K562 (cell line): ENCODE results near the gene CNTN5. TPM values are rescaled to one million over a fixed set of nuclear protein-coding genes. Genes with fewer than 3 reads are reported as not detected.

Experiments
- ATAC-seq: fragments of 200-7000 bp; cut with Tn5 transposase; 3 replicates; pipeline ENCODE4 v1.9.1; 2020; ENCODE audit warnings: moderate library complexity
- BruUV-seq: library from RNA; stranded (reverse); fragments of 400-500 nt; replicated peaks from 2 replicates; lab custom pipeline; 2021; lab: Mats Ljungman, UMichigan
- CTCF ChIA-PET: fragments of 300-600 bp; formaldehyde crosslinking; extraction: SDS; loops from one replicate; lab custom pipeline; 2021; ENCODE audit warnings: low intra/inter-chr PET ratio; lab: Yijun Ruan, JAX
- POLR2A ChIA-PET: fragments of 300-600, 350-650 bp; sonication (Branson Sonifier 250); formaldehyde crosslinking; extraction: SDS; loops from one replicate; lab custom pipeline; 2021; ENCODE audit warnings: antibody characterized with exemption, inconsistent platforms; lab: Yijun Ruan, JAX
- DNase-seq, 4 experiments: peaks; one replicate each; pipeline versions ENCODE4 v3.0.0 to v3.0.0-alpha.2; 2011 to 2018; ENCODE audit warnings: low spot score in 3 of 4, mixed read lengths in 3 of 4; ENCODE audit errors: extremely low read depth in 1 of 4
- FAIRE-seq: peaks from 2 replicates; lab custom pipeline; 2011; peaks lifted over from hg19 to GRCh38; lab: Jason Lieb, UNC
- H2AFZ ChIP-seq: 2 replicates; pipeline ENCODE4 v1.6.0; 2011; ENCODE audit warnings: low read depth, low read length, control low read depth, inconsistent platforms
- H3K27ac ChIP-seq: fragments of 200-600 bp; 3 replicates; pipeline ENCODE4 v1.8.0; 2011; ENCODE audit warnings: low read depth, mild to moderate bottlenecking, control low read depth, inconsistent platforms, low read length, moderate library complexity, mixed read lengths; ENCODE audit errors: extremely low read depth
- H3K27me3 ChIP-seq, 2 experiments: fragments of 300-600 bp in 1 of 2; 2 replicates in 1 of 2; 3 replicates in 1 of 2; pipeline versions ENCODE4 v1.6.0 to v1.8.0; 2011; ENCODE audit warnings: inconsistent platforms in 2 of 2, low read length in 2 of 2, mild to moderate bottlenecking in 1 of 2, mixed read lengths in 1 of 2, moderate library complexity in 1 of 2; ENCODE audit not compliant: control insufficient read depth in 2 of 2, insufficient read depth in 2 of 2
- H3K36me3 ChIP-seq: fragments of 300-600 bp; 3 replicates; pipeline ENCODE4 v1.8.0; 2011; ENCODE audit warnings: mild to moderate bottlenecking, low read length, inconsistent platforms; ENCODE audit not compliant: control insufficient read depth, insufficient read depth
- H3K4me1 ChIP-seq, 2 experiments: fragments of 200-600 bp in 1 of 2; replicated peaks in 1 of 2; 2 replicates in 1 of 2; 3 replicates in 1 of 2; pipeline versions ENCODE4 v1.5.1 to v1.8.0; 2011; ENCODE audit warnings: inconsistent platforms in 2 of 2, low read length in 2 of 2, mild to moderate bottlenecking in 1 of 2, mixed read lengths in 1 of 2, moderate library complexity in 1 of 2; ENCODE audit not compliant: control insufficient read depth in 2 of 2, insufficient read depth in 2 of 2
- H3K4me2 ChIP-seq: 2 replicates; pipeline ENCODE4 v1.6.1; 2011; ENCODE audit warnings: low read length, control low read depth, inconsistent platforms, mixed read lengths; ENCODE audit not compliant: insufficient read depth
- H3K4me3 ChIP-seq: fragments of 200-600 bp; sonication (generic), shearing (Covaris generic); 2 replicates; pipeline ENCODE4 v1.5.1; 2016; ENCODE audit warnings: control low read depth, inconsistent platforms
- H3K79me2 ChIP-seq: fragments of 200-600 bp; 3 replicates; pipeline ENCODE4 v1.8.0; 2011; ENCODE audit warnings: low read length, inconsistent platforms; ENCODE audit not compliant: control insufficient read depth, insufficient read depth
- H3K9ac ChIP-seq, 2 experiments: 2 replicates each; pipeline versions ENCODE4 v1.6.0 to v1.6.1; 2011; ENCODE audit warnings: low read depth in 2 of 2, low read length in 2 of 2, control low read depth in 1 of 2, inconsistent platforms in 1 of 2, mild to moderate bottlenecking in 1 of 2, mixed read lengths in 1 of 2; ENCODE audit not compliant: insufficient read depth in 1 of 2
- H3K9me1 ChIP-seq: one replicate; pipeline ENCODE4 v1.6.0; 2011; ENCODE audit warnings: inconsistent platforms, mild to moderate bottlenecking, low read length, moderate library complexity; ENCODE audit not compliant: control insufficient read depth, insufficient read depth
- H3K9me3 ChIP-seq: replicated peaks from 2 replicates; pipeline ENCODE4 v1.5.1; 2011; ENCODE audit warnings: low read depth, low read length, inconsistent platforms; ENCODE audit not compliant: control insufficient read depth, insufficient read depth
- H4K20me1 ChIP-seq: replicated peaks from 2 replicates; pipeline ENCODE4 v1.6.1; 2011; ENCODE audit warnings: low read length, inconsistent platforms, mixed read lengths; ENCODE audit not compliant: control insufficient read depth, insufficient read depth
- BACH1 ChIP-seq: fragments of 200-800 bp; sonication (Bioruptor generic); IDR thresholded peaks from 2 replicates; pipeline ENCODE4 v1.6.1; 2016; ENCODE audit warnings: missing genetic modification characterization, missing compliant biosample characterization
- CCNT2 ChIP-seq: IDR thresholded peaks from 2 replicates; pipeline ENCODE4 v1.6.1; 2011; ENCODE audit warnings: borderline replicate concordance, low read depth, mild to moderate bottlenecking, moderate library complexity, mixed read lengths, low read length; ENCODE audit not compliant: insufficient read length; ENCODE audit errors: extremely low read depth
- CHAMP1 ChIP-seq: fragments of 450-650 bp; IDR thresholded peaks from 2 replicates; pipeline ENCODE4 v1.6.1; 2016; ENCODE audit warnings: mild to moderate bottlenecking
- FOXO4 ChIP-seq: fragments of 450-650 bp; formaldehyde crosslinking; IDR thresholded peaks from 2 replicates; pipeline ENCODE4 v1.4.0; 2020; ENCODE audit warnings: mild to moderate bottlenecking, moderate library complexity
- GTF3C2 ChIP-seq: IDR thresholded peaks from 3 replicates; pipeline ENCODE4 v1.6.1; 2011; ENCODE audit warnings: borderline replicate concordance, mild to moderate bottlenecking, moderate library complexity; ENCODE audit not compliant: insufficient read length; ENCODE audit errors: extremely low read depth
- NR4A1 ChIP-seq, 2 experiments: fragments of 250-450 bp in 1 of 2; fragments of 450-650 bp in 1 of 2; sonication (Bioruptor Pico) in 1 of 2; IDR thresholded peaks; 2 replicates each; pipeline versions ENCODE4 v1.4.0 to v1.6.1; 2016 to 2020; ENCODE audit warnings: mild to moderate bottlenecking in 2 of 2, missing compliant biosample characterization in 1 of 2, missing genetic modification characterization in 1 of 2, moderate library complexity in 1 of 2
- SETDB1 ChIP-seq: IDR thresholded peaks from one replicate; pipeline ENCODE4 v1.6.1; 2012; ENCODE audit warnings: low read length, control low read depth, inconsistent platforms
- ZBTB8A ChIP-seq: fragments of 450-650 bp; IDR thresholded peaks from 2 replicates; pipeline ENCODE4 v1.6.1; 2018; ENCODE audit warnings: mild to moderate bottlenecking, moderate library complexity; ENCODE audit not compliant: partially characterized antibody
- ZFP91 ChIP-seq: sonication (generic); formaldehyde crosslinking; IDR thresholded peaks from 2 replicates; pipeline ENCODE4 v1.8.0; 2022; ENCODE audit warnings: mild to moderate bottlenecking, missing genetic modification reagents
- ZNF384 ChIP-seq: IDR thresholded peaks from 2 replicates; pipeline ENCODE4 v1.6.1; 2012; ENCODE audit warnings: low read depth, low read length, improper control_type of control experiment
- ZNF785 ChIP-seq: fragments of 250-450 bp; sonication (Bioruptor Pico); IDR thresholded peaks from 2 replicates; pipeline ENCODE4 v1.4.0; 2020; ENCODE audit warnings: mild to moderate bottlenecking
- in situ Hi-C: fragments of 300-500 bp; cut with MboI; formaldehyde crosslinking; loops from 4 replicates; pipeline ENCODE4 v1.15.0; 2018; ENCODE audit warnings: inconsistent platforms, mixed read lengths
- intact Hi-C: fragments of 100-400 bp; cut with micrococcal nuclease; formaldehyde crosslinking; loops from 2 replicates; pipeline ENCODE4 v1.14.2; 2022
- polyA plus RNA-seq, 8 experiments: library from polyadenylated mRNA; depleted of rRNA in 4 of 8; stranded (reverse) in 5 of 8; unstranded in 3 of 8; fragments of >200 nt; fragmentation: Nextera tagmentation in 2 of 8; fragmentation: Illumina TruSeq in 1 of 8; extraction: Ambion mirVana in 2 of 8; extraction: Trizol in 1 of 8; gene quantifications; 2 replicates each; pipeline versions ENCODE4 v1.2.1 to v1.2.3, GENCODE V29; 2011 to 2014; ENCODE audit warnings: inconsistent platforms in 1 of 8, missing spikeins in 1 of 8
- total RNA-seq, 7 experiments: library from RNA; depleted of rRNA in 6 of 7; stranded (reverse); fragments of >200 nt in 6 of 7; fragmentation: Illumina TruSeq in 2 of 7; extraction: Trizol in 2 of 7; gene quantifications; 2 replicates each; pipeline versions ENCODE4 v1.2.1 to v1.2.3, GENCODE V29; 2011 to 2021; ENCODE audit warnings: low replicate concordance in 1 of 7

The CNTN5 gene
- total and polyA plus RNA-seq, 9 of the 15 experiments (the other 6 are each of a cell fraction or from before 2014, with no cell fraction given) = 0.03 TPM; not detected in 8

- TF ChIP-seq CCNT2 = no peak
- no peak for TF ChIP-seq CHAMP1
These were observed 666.1 kb downstream of the CNTN5 start (continued) for GRCh38 chr11:99686838-99687237.

- H3K27me3 ChIP-seq = no peaks in the 10 kb centered on the region
- no peaks in the 10 kb centered on the region for H3K36me3 ChIP-seq
- H3K9ac ChIP-seq = no peak overlapping the region
- no peaks in the 10 kb centered on the region for H3K4me1 ChIP-seq
- H3K9me1 ChIP-seq = no peaks in the 10 kb centered on the region
- no peak for ATAC-seq
- in situ Hi-C loops (no loop called here), intact Hi-C loops (no loop called here)
- ChIA-PET POLR2A (no interaction called here), CTCF (no interaction called here)
- no peak overlapping the region for H3K4me3 ChIP-seq
- no peak for FAIRE-seq
- H2AFZ ChIP-seq = no peak overlapping the region
- H3K79me2 ChIP-seq = no peaks in the 10 kb centered on the region
- no peaks in the 10 kb centered on the region for H3K9me3 ChIP-seq
- H3K27ac ChIP-seq = no peak overlapping the region
- no peaks in the 10 kb centered on the region for H4K20me1 ChIP-seq
- no peak for DNase-seq
- H3K4me2 ChIP-seq = no peak overlapping the region
- no TSS peak for BruUV-seq
- TF ChIP-seq ZNF785 (CRISPR knock-in tag) = no peak
- TF ChIP-seq ZFP91 (CRISPR knock-in tag) = no peak
- no peak for TF ChIP-seq SETDB1
- no peak for TF ChIP-seq NR4A1 (CRISPR knock-in tag; IDR thresholded peaks at IDR 0.05)
- TF ChIP-seq NR4A1 (tag; IDR thresholded peaks at IDR 0.05) = no peak
- TF ChIP-seq ZNF384 = no peak
- TF ChIP-seq GTF3C2 = no peak
- no peak for TF ChIP-seq ZBTB8A
- no peak for TF ChIP-seq FOXO4 (CRISPR knock-in tag)
- no peak for TF ChIP-seq BACH1 (tag)
These were observed 666.6 kb downstream of the CNTN5 start for GRCh38 chr11:99687320-99687719.
